ENCODE results near the gene SAPCD2.

The SAPCD2 gene

GRCh38 chr9:137014776-137015539 lies 55.4 kb downstream of the SAPCD2 start:
- TF ChIP-seq CTCF (IDR thresholded peaks at IDR 0.05; ENCODE audit: insufficient read depth, low read depth, low read length, missing control alignments) = no peak
- no peak overlapping the region for H3K4me3 ChIP-seq (ENCODE audit: low read length)
- no peak for DNase-seq (ENCODE audit: low read depth)

DNA sequence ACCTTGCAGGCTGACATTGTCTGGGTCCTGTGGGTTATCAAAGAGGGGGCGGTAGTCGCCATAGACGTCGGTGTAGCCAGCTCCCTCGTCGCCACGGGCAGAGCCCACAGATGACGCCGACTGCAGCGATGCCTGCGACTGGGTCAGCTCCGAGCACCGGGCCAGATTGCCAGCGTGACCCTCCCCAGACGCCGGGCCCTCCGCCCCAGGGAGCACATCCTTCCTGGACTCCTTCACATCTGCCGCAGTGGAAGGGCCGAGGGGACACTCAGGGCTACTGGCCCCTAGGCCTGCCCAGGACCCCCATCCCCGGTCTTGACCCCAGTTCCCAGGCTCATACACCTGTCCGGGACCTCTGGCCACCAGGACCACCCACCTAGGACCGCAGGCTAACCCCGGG lies 56.2 kb downstream of the SAPCD2 start:
- DNase-seq (ENCODE audit: low read depth) = no peak
- H3K4me3 ChIP-seq (ENCODE audit: low read length) = no peak overlapping the region
- no peak for TF ChIP-seq CTCF (IDR thresholded peaks at IDR 0.05; ENCODE audit: insufficient read depth, low read depth, low read length, missing control alignments)

GRCh38 chr9:137013571-137013940 lies 56.8 kb downstream of the SAPCD2 start:
- no peak for DNase-seq (ENCODE audit: low read depth)
- TF ChIP-seq CTCF (IDR thresholded peaks at IDR 0.05; ENCODE audit: insufficient read depth, low read depth, low read length, missing control alignments) = no peak
- no peak overlapping the region for H3K4me3 ChIP-seq (ENCODE audit: low read length)

DNA sequence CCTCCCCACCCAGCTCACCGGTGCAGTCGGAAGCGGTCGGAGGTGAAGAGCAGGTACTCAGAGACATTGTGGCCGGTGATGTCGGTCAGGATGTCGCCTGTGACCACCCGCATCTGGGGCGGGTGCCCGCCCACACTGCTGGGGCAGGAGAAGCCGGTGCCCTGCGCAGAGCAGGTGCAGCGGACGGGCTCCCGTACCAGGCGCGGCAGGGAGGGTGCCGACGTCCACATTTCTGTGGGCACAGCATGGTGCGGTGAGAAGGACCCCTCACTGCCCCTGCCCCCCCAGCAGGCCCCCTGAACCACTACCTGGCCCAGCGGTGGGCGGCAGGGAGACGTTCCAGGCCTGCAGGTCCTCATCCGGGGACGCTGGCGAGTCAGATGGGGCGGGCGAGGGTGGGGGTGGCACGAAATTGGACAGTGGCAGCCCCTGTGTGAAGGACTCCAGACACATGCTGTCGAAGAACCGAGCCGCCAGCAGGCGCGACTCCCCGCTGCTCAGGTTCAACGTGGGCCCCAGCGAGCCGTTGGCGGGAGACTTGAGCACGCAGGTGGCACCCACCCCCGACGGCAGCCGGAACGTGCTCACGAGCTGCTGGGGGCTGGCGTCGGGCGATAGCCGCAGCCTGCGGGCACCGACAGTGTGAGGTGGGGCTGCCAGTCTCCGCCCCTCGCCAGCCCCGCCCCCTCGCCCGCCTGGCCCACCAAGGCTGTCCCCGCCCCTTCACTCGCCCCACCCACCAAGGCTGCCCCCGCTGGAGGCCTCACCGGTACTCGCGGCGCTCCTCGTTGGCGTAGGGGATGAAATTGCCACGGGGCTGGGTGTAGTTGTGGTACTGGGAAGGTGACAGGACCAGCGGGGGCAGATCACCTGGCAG lies 57.4 kb downstream of the SAPCD2 start:
- TF ChIP-seq CTCF (IDR thresholded peaks at IDR 0.05; ENCODE audit: insufficient read depth, low read depth, low read length, missing control alignments) = no peak
- no peak for DNase-seq (ENCODE audit: low read depth)
- H3K4me3 ChIP-seq (ENCODE audit: low read length) = no peak overlapping the region

All from epithelial cell of esophagus (primary cell).